Stomach smooth muscle (tissue), 2 donors: ENCODE data around the gene CCDC97.

Experiments
- H3K27ac ChIP-seq: one replicate; pipeline ENCODE4 v1.7.0; 2013; ENCODE audit warnings: mild to moderate bottlenecking, low read length, inconsistent platforms
- H3K27me3 ChIP-seq, 2 donors: one replicate each; pipeline ENCODE4 v1.7.0; 2013; ENCODE audit warnings: low read length in 2 of 2; ENCODE audit not compliant: insufficient read depth in 2 of 2, control insufficient read depth in 1 of 2
- H3K36me3 ChIP-seq, 2 donors: one replicate each; pipeline ENCODE4 v1.7.0; 2013; ENCODE audit warnings: low read length in 2 of 2; ENCODE audit not compliant: control insufficient read depth in 2 of 2, insufficient read depth in 2 of 2
- H3K4me1 ChIP-seq: one replicate; pipeline ENCODE4 v1.7.0; 2013; ENCODE audit warnings: low read length; ENCODE audit not compliant: control insufficient read depth, insufficient read depth
- H3K4me3 ChIP-seq, 2 donors: one replicate each; pipeline ENCODE4 v1.7.0; 2013; ENCODE audit warnings: low read length in 2 of 2
- H3K9ac ChIP-seq, 2 donors: one replicate each; pipeline ENCODE4 v1.7.0; 2013; ENCODE audit warnings: low read length in 2 of 2, mild to moderate bottlenecking in 1 of 2
- H3K9me3 ChIP-seq, 2 donors: one replicate each; pipeline ENCODE4 v1.7.0; 2013; ENCODE audit warnings: low read length in 2 of 2; ENCODE audit not compliant: control insufficient read depth in 2 of 2
- donor health status: healthy.
- donor health status: Pancreatic carcinoma.

CCDC97 gene

DNA sequence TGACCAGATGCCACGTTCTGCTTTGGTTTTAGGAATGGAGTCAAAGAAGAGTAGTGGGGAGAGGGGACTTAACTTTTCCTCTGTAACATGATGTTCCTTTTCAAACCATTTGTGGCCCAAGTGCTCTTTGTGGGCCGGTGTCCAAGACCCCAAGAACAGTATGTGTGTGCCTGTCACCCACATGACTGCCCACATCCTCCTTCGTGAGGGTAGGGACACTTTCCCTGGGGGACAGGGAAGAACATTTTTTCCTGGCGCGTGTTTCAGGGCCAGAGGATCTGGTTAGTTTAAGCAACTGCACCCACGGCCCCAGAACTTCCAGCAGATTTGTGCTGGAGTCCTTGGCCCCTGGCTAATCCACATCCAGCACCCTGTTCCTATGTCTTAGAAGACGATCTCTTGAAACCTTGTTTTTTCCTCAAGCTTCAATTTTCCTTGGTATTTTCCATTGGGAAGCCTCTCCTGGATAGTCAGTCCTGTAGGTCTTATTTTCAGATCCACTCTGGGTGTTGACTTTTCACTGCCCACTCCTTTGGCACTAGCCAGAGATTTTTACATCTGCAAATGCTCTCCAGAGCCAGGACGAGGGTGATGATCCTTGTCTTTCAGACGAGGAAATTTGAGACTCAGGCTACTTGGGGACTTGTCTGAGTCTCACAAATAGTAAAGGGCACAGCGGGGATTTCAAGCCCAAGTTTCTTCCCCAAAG lies 10.8 kb upstream of the CCDC97 start:
- Histone ChIP-seq H3K4me1 (peaks cover 55% of the 10 kb centered on the region), H3K27ac (peak overlapping the region; percentile 96), H3K27me3 (no peaks in the 10 kb centered on the region), H3K9ac (peak overlapping the region in 1 of 2 donors; percentile 62), H3K9me3 (no peaks in the 10 kb centered on the region), H3K36me3 (peaks cover 41 to 58% of the 10 kb centered on the region in 2 donors), H3K4me3 (peak overlapping the region; percentile 29 to 55)

DNA sequence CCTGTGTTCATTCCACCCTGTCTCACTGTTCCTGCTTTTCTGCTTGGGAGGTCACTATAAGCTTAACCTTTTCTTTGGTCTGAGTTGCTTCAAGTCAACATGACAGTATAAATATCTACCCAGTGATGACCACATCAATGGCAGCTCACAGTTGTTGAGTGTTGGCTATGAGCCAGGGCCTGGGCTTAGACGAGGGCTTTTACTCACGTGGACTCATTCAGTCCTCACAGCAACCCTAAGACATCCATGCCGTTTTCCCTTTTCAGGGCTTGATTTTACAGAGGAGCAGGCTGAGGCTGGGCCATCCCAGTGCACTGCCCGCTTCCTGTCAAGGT lies 10.2 kb upstream of the CCDC97 start:
- peaks cover 59% of the 10 kb centered on the region for H3K4me1 ChIP-seq
- peak overlapping the region; percentile 96 for H3K27ac ChIP-seq
- H3K36me3 ChIP-seq: peaks cover 41 to 58% of the 10 kb centered on the region in 2 donors

DNA sequence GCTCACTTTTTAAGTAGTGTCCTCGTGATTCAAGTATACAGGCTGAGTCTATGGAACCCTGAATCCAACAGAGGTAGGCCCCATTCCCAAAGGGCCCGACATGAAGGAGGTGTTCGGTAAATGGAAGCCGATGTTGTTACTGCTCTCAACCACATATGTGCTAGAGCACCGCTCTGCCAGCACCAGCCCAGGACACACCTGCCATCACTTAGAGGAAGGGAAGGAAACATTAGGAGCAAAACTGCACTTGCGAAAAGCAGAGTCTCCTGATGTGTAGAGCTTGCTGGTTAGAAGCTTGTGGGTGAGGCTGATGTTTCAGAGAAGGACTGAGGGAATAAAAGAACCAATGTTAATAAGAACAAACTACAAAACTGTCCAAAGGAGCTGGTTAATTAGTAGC lies 9.4 kb upstream of the CCDC97 start:
- H3K9ac ChIP-seq: no peak overlapping the region
- H3K36me3 ChIP-seq: peaks cover 41 to 60% of the 10 kb centered on the region in 2 donors
- peak overlapping the region; percentile 96 for H3K27ac ChIP-seq
- H3K4me3 ChIP-seq: no peak overlapping the region
- H3K9me3 ChIP-seq: no peaks in the 10 kb centered on the region
- H3K27me3 ChIP-seq: no peaks in the 10 kb centered on the region
- H3K4me1 ChIP-seq: peaks cover 57% of the 10 kb centered on the region

More for the DNA sequence above, 10.2 kb upstream of the CCDC97 start:
- H3K9me3 ChIP-seq: no peaks in the 10 kb centered on the region
- no peaks in the 10 kb centered on the region for H3K27me3 ChIP-seq
- no peak overlapping the region for H3K9ac ChIP-seq
- peak overlapping the region; percentile 29 for H3K4me3 ChIP-seq

DNA sequence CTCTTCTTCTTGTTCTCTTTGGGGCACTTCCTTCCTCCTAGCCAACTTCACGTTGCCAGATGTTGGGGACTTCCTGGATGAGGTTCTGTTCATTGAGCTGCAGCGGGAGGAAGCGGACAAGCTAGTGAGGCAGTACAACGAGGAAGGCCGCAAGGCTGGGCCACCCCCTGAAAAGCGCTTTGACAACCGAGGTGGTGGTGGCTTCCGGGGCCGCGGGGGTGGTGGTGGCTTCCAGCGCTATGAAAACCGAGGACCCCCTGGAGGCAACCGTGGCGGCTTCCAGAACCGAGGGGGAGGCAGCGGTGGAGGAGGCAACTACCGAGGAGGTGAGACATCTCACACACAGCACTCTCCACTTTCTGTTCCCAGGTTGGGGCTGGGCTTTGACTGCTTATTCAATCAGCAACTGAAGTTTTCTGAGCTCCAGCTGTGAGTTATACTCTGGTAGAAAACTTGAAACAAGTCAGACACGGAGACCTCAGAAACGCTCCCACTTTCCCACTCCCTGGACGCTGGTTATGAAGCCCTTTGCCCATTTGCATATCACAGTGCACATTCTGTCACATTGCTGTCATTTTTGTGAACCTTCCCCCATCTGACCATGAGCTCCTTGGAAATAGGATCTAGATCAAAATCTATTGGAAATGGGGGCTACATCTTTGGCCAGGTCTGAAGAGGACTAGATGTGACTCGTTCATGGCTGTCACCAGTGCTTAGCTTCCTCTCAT lies 7.2 kb upstream of the CCDC97 start:
- Histone ChIP-seq H3K27me3 (no peaks in the 10 kb centered on the region), H3K27ac (no peak overlapping the region), H3K4me1 (peaks cover 39% of the 10 kb centered on the region), H3K4me3 (no peak overlapping the region), H3K36me3 (peaks cover 32 to 54% of the 10 kb centered on the region in 2 donors), H3K9me3 (no peaks in the 10 kb centered on the region), H3K9ac (no peak overlapping the region)

DNA sequence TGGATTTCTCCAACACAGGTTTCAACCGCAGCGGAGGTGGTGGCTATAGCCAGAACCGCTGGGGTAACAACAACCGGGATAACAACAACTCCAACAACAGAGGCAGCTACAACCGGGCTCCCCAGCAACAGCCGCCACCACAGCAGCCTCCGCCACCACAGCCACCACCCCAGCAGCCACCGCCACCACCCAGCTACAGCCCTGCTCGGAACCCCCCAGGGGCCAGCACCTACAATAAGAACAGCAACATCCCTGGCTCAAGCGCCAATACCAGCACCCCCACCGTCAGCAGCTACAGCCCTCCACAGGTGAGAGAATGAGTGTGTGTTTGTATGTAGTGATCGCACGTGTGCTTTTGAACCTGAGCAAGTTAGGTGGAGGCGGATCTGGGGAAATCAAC lies 6.0 kb upstream of the CCDC97 start:
- Histone ChIP-seq H3K36me3 (peaks cover 32 to 58% of the 10 kb centered on the region in 2 donors), H3K9me3 (no peaks in the 10 kb centered on the region), H3K9ac (no peak overlapping the region), H3K27me3 (no peaks in the 10 kb centered on the region), H3K4me1 (peaks cover 39% of the 10 kb centered on the region), H3K27ac (peak overlapping the region; percentile 46), H3K4me3 (no peak overlapping the region)

DNA sequence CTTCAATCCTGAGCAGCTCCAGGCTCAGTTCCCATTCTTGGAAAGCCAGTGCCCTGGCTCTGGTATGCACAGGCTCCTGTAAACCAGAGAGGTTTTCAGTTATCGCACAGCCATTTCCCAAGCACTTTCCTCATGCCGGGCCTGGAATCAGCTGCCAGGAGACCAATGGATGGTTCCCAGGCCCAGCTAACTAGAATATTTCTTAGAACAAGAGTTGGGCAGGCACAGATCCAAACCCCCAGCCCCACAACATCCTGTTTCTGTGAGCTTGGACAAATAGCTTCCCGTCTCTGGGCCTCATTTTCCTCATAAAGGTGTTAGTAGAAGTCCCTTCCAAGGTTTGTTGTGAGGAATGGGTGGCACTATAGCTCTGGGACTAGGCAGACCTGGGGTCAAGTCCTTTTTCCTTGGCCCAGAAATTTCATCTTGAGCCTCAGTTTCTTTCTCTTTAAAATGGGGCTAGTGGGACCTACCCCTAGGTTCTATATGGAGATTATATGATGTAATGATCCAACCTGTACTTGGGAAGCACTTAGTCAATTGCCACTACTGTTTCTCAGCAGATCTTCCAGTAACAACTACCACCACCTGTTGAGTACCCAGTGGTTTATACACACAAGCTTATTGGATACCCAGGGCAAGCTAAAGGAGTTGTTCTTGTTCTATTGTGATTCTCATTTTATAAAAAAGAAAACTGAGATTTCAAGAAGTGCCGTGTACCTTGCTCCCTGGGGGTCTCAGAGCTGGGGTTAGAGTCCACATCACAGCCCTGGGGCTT lies 5.1 kb upstream of the CCDC97 start:
- peaks cover 37% of the 10 kb centered on the region for H3K4me1 ChIP-seq
- H3K4me3 ChIP-seq: no peak overlapping the region
- H3K27ac ChIP-seq: peak overlapping the region; percentile 46
- no peaks in the 10 kb centered on the region for H3K27me3 ChIP-seq
- H3K9me3 ChIP-seq: no peaks in the 10 kb centered on the region
- H3K36me3 ChIP-seq: peaks cover 32 to 58% of the 10 kb centered on the region in 2 donors
- peak overlapping the region in 1 of 2 donors; percentile 13 for H3K9ac ChIP-seq

DNA sequence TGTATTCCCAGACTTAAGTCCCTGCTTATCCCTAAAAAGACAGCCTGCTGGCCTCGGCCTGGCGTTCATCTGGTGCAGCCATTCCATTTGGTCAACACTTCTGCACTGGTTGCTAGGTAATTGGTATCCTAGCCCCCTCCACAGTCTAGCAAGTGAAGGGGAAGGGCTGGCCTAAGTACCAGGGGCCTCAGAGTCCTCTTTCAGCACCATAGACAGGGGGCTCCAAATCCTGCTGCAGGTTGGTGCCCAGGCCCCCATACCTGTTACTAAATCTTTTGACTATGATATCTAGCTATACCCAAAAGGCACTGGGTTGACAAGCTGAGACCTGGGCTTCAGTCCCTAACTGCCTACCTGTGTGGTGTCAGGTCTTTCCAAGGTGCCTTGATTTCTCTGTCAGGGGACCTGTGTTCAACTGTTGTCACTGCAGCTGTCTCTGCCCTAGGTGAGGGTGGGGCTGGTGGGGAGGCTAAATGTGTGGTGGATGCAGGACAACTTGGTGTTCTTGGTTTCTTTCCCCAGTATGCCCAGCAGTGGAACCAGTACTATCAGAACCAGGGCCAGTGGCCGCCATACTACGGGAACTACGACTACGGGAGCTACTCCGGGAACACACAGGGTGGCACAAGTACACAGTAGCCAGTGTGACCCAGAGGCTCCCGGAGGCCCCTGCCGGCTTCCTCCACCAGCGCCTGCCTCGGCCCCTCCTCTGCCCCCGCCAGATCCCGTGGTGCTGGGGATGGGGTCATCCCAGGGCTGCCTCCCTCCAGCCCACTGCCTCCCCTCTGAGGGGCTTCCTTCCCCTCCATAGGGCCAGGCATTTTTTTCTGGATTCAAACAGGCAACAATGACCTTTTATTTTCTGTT lies 3.8 kb upstream of the CCDC97 start:
- H3K27me3 ChIP-seq: no peaks in the 10 kb centered on the region
- no peaks in the 10 kb centered on the region for H3K9me3 ChIP-seq
- H3K4me3 ChIP-seq: no peak overlapping the region
- H3K4me1 ChIP-seq: peaks cover 35% of the 10 kb centered on the region
- no peak overlapping the region for H3K9ac ChIP-seq
- no peak overlapping the region for H3K27ac ChIP-seq
- H3K36me3 ChIP-seq: peaks cover 30 to 55% of the 10 kb centered on the region in 2 donors

DNA sequence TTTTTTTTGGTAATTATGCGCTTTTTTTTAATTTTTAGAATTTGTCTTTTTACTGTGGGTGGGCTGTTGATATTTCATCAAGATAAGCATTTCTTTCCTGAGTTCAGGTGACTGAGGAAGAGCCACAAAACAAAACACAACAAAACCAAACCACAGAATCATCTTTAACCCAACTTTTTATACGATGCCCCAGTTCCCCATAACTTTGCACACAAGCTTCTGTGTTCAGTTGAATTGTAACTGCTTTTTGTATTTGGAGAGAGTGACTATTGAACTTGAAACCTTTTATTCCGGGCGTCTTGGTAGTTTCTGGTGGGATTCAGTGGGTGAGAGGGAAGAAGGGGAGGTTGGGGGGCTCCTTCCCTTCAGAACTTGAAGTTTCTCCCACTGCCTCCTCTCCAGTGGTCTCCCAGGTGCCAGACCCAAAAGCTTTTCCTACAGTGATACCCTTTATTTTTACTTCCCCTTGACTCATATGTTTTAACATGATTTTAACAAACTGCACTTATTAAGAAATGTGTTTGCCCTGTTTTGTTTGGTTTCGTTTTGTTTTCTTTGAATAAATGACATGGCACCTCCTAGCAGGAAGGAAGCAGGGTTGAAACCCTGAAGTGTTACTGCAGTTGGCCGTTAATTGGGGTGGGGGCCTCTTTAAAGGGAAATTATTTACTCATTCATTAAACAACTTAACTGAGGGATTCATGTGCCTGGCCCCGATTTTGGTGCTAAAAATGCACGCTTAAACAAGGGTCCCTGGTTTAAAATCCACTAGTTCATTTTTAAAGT lies 2.7 kb upstream of the CCDC97 start:
- Histone ChIP-seq H3K4me1 (peaks cover 40% of the 10 kb centered on the region), H3K27ac (peak overlapping the region; percentile 92), H3K27me3 (no peaks in the 10 kb centered on the region), H3K9me3 (no peaks in the 10 kb centered on the region), H3K4me3 (no peak overlapping the region), H3K36me3 (peaks cover 23 to 48% of the 10 kb centered on the region in 2 donors), H3K9ac (no peak overlapping the region)

DNA sequence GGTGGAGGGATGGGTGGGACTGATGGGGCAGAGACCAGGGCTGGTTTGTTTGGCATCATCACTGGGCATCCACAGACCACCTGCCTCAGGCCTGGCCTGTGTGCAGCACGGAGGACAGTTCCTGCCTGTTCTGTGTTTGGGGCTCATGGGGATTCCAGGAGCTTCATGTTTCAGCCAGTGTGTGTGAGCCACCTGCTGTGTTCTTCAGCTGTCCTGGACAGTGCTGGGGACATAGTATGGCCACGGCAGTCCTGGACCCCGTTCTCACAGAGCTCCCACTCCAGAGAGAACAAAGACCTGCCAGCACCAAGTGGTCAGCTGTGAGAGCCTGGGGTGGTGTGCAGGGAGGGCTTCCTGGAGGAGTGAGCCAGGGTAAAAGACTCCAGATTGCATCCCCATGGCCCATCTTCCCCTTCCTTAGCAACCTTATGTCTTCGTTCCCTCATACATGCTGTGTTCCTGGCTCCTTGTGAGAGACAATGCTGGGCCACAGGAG lies 2.0 kb upstream of the CCDC97 start:
- H3K9me3 ChIP-seq: no peaks in the 10 kb centered on the region
- peak overlapping the region; percentile 65 to 78 for H3K9ac ChIP-seq
- peaks cover 40% of the 10 kb centered on the region for H3K4me1 ChIP-seq

More for the DNA sequence above, 2.0 kb upstream of the CCDC97 start:
- Histone ChIP-seq H3K4me3 (peak overlapping the region in 1 of 2 donors; percentile 98), H3K27ac (peak overlapping the region; percentile 92), H3K27me3 (no peaks in the 10 kb centered on the region), H3K36me3 (peaks cover 30 to 47% of the 10 kb centered on the region in 2 donors)
